GM12878 (cell line): ENCODE results near the gene SRF. TPM values are rescaled to one million over a fixed set of nuclear protein-coding genes. Genes with fewer than 3 reads are reported as not detected.

Experiments used
- ATAC-seq: fragments of 200-7000 bp; cut with Tn5 transposase; 3 replicates; pipeline ENCODE4 v1.9.1; 2020; ENCODE audit warnings: mild to moderate bottlenecking, moderate library complexity
- BruUV-seq: library from RNA; stranded (reverse); fragments of 400-500 nt; replicated peaks from 2 replicates; lab custom pipeline; 2021; lab: Mats Ljungman, UMichigan
- CTCF ChIA-PET: fragments of 300-600 bp; sonication (Branson Sonifier 250); formaldehyde crosslinking; extraction: SDS; loops from one replicate; lab custom pipeline; 2021; ENCODE audit warnings: inconsistent platforms; lab: Yijun Ruan, JAX
- POLR2A ChIA-PET: fragments of 350-600 bp; formaldehyde crosslinking; extraction: SDS; loops from one replicate; lab custom pipeline; 2021; ENCODE audit warnings: inconsistent platforms; lab: Charles Lee
- RAD21 ChIA-PET: fragments of 300-600 bp; sonication (Branson Sonifier 250); formaldehyde crosslinking; loops from one replicate; lab custom pipeline; 2023; ENCODE audit warnings: antibody characterized with exemption; ENCODE audit not compliant: unreplicated experiment; lab: Charles Lee
- SMC1A ChIA-PET: fragments of 300-600 bp; sonication (Branson Sonifier 250); formaldehyde crosslinking; loops from one replicate; lab custom pipeline; 2023; ENCODE audit not compliant: unreplicated experiment, uncharacterized antibody; lab: Charles Lee
- DNase-seq: peaks from one replicate; pipeline ENCODE4 v3.0.0-alpha.2; 2011; ENCODE audit warnings: low read depth, low spot score
- FAIRE-seq: peaks from 3 replicates; lab custom pipeline; 2011; peaks lifted over from hg19 to GRCh38; lab: Jason Lieb, UNC
- H2AFZ ChIP-seq: 2 replicates; pipeline ENCODE4 v1.6.0; 2011; ENCODE audit warnings: low read depth, low read length, control low read depth; ENCODE audit not compliant: control insufficient read depth
- H3K27ac ChIP-seq: 2 replicates; pipeline ENCODE4 v1.5.1; 2011; ENCODE audit warnings: control low read depth; ENCODE audit not compliant: control insufficient read depth, insufficient read depth
- H3K27me3 ChIP-seq, 2 experiments: replicated peaks in 1 of 2; 2 replicates each; pipeline versions ENCODE4 v1.6.0 to v1.6.1; 2011; ENCODE audit warnings: low read length in 1 of 2; ENCODE audit not compliant: control insufficient read depth in 2 of 2, insufficient read depth in 2 of 2
- H3K36me3 ChIP-seq, 2 experiments: 2 replicates each; pipeline ENCODE4 v1.5.1; 2011; ENCODE audit warnings: low read length in 1 of 2; ENCODE audit not compliant: control insufficient read depth in 2 of 2, insufficient read depth in 2 of 2
- H3K4me1 ChIP-seq: 2 replicates; pipeline ENCODE4 v1.6.1; 2011; ENCODE audit warnings: mild to moderate bottlenecking, low read length, moderate library complexity, mixed read lengths; ENCODE audit not compliant: control insufficient read depth, insufficient read depth
- H3K4me2 ChIP-seq: 2 replicates; pipeline ENCODE4 v1.6.0; 2011; ENCODE audit warnings: control low read depth; ENCODE audit not compliant: control insufficient read depth, insufficient read depth
- H3K4me3 ChIP-seq: fragments of 200-600 bp; sonication (generic); 2 replicates; pipeline ENCODE4 v1.5.1; 2016
- H3K79me2 ChIP-seq: 2 replicates; pipeline ENCODE4 v1.6.0; 2011; ENCODE audit warnings: low read length; ENCODE audit not compliant: control insufficient read depth, insufficient read depth
- H3K9ac ChIP-seq: 2 replicates; pipeline ENCODE4 v1.8.0; 2011; ENCODE audit warnings: low read length, control low read depth, mixed read lengths; ENCODE audit not compliant: control insufficient read depth, insufficient read depth
- H3K9me3 ChIP-seq: replicated peaks from 3 replicates; pipeline ENCODE4 v1.5.1; 2011; ENCODE audit warnings: mild to moderate bottlenecking, low read length; ENCODE audit not compliant: control insufficient read depth, insufficient read depth
- H4K20me1 ChIP-seq: 2 replicates; pipeline ENCODE4 v1.6.0; 2011; ENCODE audit not compliant: control insufficient read depth, insufficient read depth
- BRCA1 ChIP-seq: IDR thresholded peaks from 2 replicates; pipeline ENCODE4 v1.6.1; 2011; ENCODE audit warnings: low read depth, low read length, improper control_type of control experiment
- GABPA ChIP-seq: IDR thresholded peaks from 2 replicates; pipeline ENCODE4 v1.6.1; 2014; ENCODE audit warnings: antibody characterized with exemption, low read depth, mild to moderate bottlenecking, inconsistent platforms
- GATAD2B ChIP-seq: fragments of 450-650 bp; conservative IDR thresholded peaks from 2 replicates; pipeline ENCODE4 v1.6.1; 2017; ENCODE audit warnings: low read depth, mild to moderate bottlenecking, moderate library complexity
- HDGF ChIP-seq: fragments of 450-650 bp; IDR thresholded peaks from 2 replicates; pipeline ENCODE4 v1.6.1; 2016; ENCODE audit warnings: antibody characterized with exemption
- IKZF1 ChIP-seq: fragments of 450-650 bp; conservative IDR thresholded peaks from 2 replicates; pipeline ENCODE4 v1.6.1; 2017; ENCODE audit warnings: antibody characterized with exemption, mild to moderate bottlenecking
- KDM1A ChIP-seq: fragments of 200-600 bp; sonication (generic); IDR thresholded peaks from 2 replicates; pipeline ENCODE4 v1.6.1; 2016; ENCODE audit warnings: borderline replicate concordance
- POLR2AphosphoS2 ChIP-seq: IDR thresholded peaks from 2 replicates; pipeline ENCODE4 v1.6.1; 2011; ENCODE audit warnings: low read depth, mild to moderate bottlenecking, low read length, improper control_type of control experiment, moderate library complexity
- RBBP5 ChIP-seq: fragments of 200-600 bp; sonication (generic); conservative IDR thresholded peaks from 2 replicates; pipeline ENCODE4 v1.6.1; 2016
- RELA ChIP-seq: fragments of 450-650 bp; IDR thresholded peaks from 2 replicates; pipeline ENCODE4 v1.8.0; 2014; ENCODE audit warnings: borderline replicate concordance; ENCODE audit not compliant: partially characterized antibody
- RFX5 ChIP-seq: IDR thresholded peaks from 2 replicates; pipeline ENCODE4 v1.6.1; 2011; ENCODE audit warnings: low read depth, low read length, improper control_type of control experiment
- SRF ChIP-seq, 2 experiments: IDR thresholded peaks; 2 replicates each; pipeline ENCODE4 v1.6.1; 2011; ENCODE audit warnings: low read depth in 2 of 2, low read length in 2 of 2, mild to moderate bottlenecking in 1 of 2, moderate library complexity in 1 of 2
- STAT1 ChIP-seq: fragments of 450-650 bp; conservative IDR thresholded peaks from 2 replicates; pipeline ENCODE4 v1.6.1; 2014; ENCODE audit warnings: antibody characterized with exemption, mild to moderate bottlenecking
- WGBS: methylation state at CpG from one replicate; pipeline ENCODE4 v1.1.6; 2016; ENCODE audit warnings: low lambda C conversion rate; ENCODE audit not compliant: insufficient replicate concordance, insufficient coverage; ENCODE audit errors: missing lambda C conversion rate; 5-methylcytosine and 5-hydroxymethylcytosine counted together
- in situ Hi-C: fragments of 300-500 bp; cut with MboI; formaldehyde crosslinking; loops from 9 replicates; pipeline ENCODE4 v1.14.3; 2018; ENCODE audit warnings: mixed read lengths
- intact Hi-C: fragments of 100-400 bp; cut with micrococcal nuclease; formaldehyde crosslinking; loops from one replicate; pipeline ENCODE4 v1.14.2; 2022; ENCODE audit not compliant: unreplicated experiment
- polyA plus RNA-seq, 11 experiments: library from polyadenylated mRNA; depleted of rRNA in 4 of 11; unstranded in 6 of 11; stranded (reverse) in 5 of 11; fragments of >200 nt; fragmentation: Nextera tagmentation in 4 of 11; fragmentation: Illumina TruSeq in 1 of 11; extraction: Ambion mirVana in 4 of 11; extraction: Trizol in 1 of 11; gene quantifications; 1 replicate in 1 of 11; 2 replicates in 10 of 11; pipeline versions ENCODE4 v1.2.1 to v1.2.3, GENCODE V29; 2011 to 2016; ENCODE audit warnings: inconsistent platforms in 2 of 11, missing spikeins in 2 of 11, low read depth in 1 of 11
- total RNA-seq, 4 experiments: library from RNA; depleted of rRNA in 3 of 4; stranded (reverse); fragments of >200 nt in 3 of 4; fragmentation: Illumina TruSeq in 1 of 4; extraction: Trizol in 1 of 4; gene quantifications; 2 replicates each; pipeline versions ENCODE4 v1.2.1 to v1.2.3, GENCODE V29; 2013 to 2021
- TF ChIP-seq, protein P1 (sequence below): fragments of 450-650 bp; IDR thresholded peaks from 2 replicates; pipeline ENCODE4 v1.6.1; 2014; ENCODE audit warnings: mild to moderate bottlenecking
- TF ChIP-seq, protein P2 (sequence below): IDR thresholded peaks from 2 replicates; pipeline ENCODE4 v1.6.1; 2011; ENCODE audit warnings: borderline replicate concordance, low read depth, mild to moderate bottlenecking, moderate library complexity, mixed read lengths, low read length; ENCODE audit not compliant: insufficient read depth; ENCODE audit errors: extremely low read length
- TF ChIP-seq, protein P3 (sequence below): fragments of 450-650 bp; IDR thresholded peaks from 2 replicates; pipeline ENCODE4 v1.6.1; 2017; ENCODE audit warnings: mild to moderate bottlenecking, low read depth, inconsistent platforms; ENCODE audit not compliant: poor library complexity, severe bottlenecking

The SRF gene
- total and polyA plus RNA-seq, 10 of the 15 experiments (the other 5 are each of a cell fraction or from before 2014, with no cell fraction given), result 2.3 to 56.3 (median 28.2) TPM

DNA sequence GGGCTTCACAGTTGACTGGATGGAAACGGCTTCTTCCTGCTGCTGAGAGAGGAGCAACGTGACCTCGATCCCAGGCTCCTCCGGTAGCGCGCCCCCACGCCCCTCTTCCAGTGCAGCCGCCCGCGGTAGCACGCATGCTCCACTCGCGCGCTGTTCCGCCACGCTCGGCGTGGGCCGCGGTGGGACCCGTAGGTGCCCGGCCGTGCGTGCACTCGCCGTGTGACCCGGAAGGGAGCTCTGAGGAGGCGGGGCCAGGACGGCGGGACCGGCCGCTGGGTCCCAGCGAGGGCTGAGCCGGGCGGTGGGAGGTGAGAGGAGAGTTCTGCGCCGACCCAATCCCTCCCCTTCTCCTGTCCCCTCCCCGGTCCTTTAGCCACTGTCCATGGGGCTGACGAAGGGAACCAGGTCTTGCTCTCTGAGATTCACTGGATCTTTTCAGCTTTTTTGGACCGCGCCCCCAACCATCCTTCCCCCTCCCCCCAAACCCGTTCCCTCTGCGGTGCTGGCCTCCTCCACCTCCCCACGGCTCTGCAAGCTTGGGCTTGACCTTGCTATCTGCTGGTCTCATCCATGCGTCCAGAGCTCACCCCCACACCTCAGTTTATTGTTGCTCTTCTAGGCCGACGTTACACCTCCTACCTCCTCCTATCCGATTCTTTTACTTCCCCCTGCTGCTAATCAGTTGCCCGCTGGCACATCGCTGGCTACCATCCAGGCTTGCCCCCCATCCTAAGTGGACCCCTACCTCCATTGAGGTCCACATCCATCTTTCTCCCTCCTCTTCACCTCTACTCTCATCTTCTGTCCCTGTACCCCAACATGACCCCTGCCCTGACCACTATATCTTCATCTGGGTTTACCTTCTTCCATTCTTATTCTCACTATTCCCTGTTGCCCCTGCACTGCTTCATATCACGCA, 11.1 kb downstream of the SRF start, which contains the start of gene CUL9:
CUL9 (plus strand) TSS at position 255 of the 919 bp plus-strand sequence. CDS start 2,115 bp downstream, outside the sequence.
- DNase-seq, result peak; percentile 31
- peak within 1 kb of the TSS; percentile 69 for H3K4me3 ChIP-seq
- TF ChIP-seq GATAD2B (peak; percentile 81), POLR2AphosphoS2 (peak; percentile 75; the same call in 1 of the 2 replicates), IKZF1 (peak; percentile 89), RELA (peak; percentile 27), RFX5 (no peak), HDGF (0 out of 2 replicates have a peak, but pooled peaks have one; percentile 33), STAT1 (no peak), SRF (IDR thresholded peaks at IDR 0.05; ENCODE audit: low read depth in 2 of 2, low read length in 2 of 2) (0 out of 4 replicates have a peak, but pooled peaks of 1 of the 2 experiments have one; percentile 20), BRCA1 (no peak), RBBP5 (no peak), KDM1A (no peak), GABPA (no peak)
- TF ChIP-seq, protein P1, sequence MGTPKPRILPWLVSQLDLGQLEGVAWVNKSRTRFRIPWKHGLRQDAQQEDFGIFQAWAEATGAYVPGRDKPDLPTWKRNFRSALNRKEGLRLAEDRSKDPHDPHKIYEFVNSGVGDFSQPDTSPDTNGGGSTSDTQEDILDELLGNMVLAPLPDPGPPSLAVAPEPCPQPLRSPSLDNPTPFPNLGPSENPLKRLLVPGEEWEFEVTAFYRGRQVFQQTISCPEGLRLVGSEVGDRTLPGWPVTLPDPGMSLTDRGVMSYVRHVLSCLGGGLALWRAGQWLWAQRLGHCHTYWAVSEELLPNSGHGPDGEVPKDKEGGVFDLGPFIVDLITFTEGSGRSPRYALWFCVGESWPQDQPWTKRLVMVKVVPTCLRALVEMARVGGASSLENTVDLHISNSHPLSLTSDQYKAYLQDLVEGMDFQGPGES, result no peak; the same call in 1 of the 2 replicates
- TF ChIP-seq, protein P2, sequence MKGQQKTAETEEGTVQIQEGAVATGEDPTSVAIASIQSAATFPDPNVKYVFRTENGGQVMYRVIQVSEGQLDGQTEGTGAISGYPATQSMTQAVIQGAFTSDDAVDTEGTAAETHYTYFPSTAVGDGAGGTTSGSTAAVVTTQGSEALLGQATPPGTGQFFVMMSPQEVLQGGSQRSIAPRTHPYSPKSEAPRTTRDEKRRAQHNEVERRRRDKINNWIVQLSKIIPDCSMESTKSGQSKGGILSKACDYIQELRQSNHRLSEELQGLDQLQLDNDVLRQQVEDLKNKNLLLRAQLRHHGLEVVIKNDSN, result peak; percentile 79
- TF ChIP-seq, protein P3, sequence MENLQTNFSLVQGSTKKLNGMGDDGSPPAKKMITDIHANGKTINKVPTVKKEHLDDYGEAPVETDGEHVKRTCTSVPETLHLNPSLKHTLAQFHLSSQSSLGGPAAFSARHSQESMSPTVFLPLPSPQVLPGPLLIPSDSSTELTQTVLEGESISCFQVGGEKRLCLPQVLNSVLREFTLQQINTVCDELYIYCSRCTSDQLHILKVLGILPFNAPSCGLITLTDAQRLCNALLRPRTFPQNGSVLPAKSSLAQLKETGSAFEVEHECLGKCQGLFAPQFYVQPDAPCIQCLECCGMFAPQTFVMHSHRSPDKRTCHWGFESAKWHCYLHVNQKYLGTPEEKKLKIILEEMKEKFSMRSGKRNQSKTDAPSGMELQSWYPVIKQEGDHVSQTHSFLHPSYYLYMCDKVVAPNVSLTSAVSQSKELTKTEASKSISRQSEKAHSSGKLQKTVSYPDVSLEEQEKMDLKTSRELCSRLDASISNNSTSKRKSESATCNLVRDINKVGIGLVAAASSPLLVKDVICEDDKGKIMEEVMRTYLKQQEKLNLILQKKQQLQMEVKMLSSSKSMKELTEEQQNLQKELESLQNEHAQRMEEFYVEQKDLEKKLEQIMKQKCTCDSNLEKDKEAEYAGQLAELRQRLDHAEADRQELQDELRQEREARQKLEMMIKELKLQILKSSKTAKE, result no peak

More for the DNA sequence above, 11.1 kb downstream of the SRF start, which contains the start of gene CUL9:
- no TSS peak for BruUV-seq
- H2AFZ ChIP-seq, result peak within 1 kb of the TSS; percentile 83
- no peak for FAIRE-seq
- peaks cover 11% of the 10 kb centered on the region for H3K79me2 ChIP-seq
- intact Hi-C loops, result no loop called here
- peak; percentile 99 for ATAC-seq
- ChIA-PET CTCF (interaction anchor here (0.7 to 1.3 kb wide), 4 partner anchors 9 to 216 kb away, joined by 4 to 7 read pairs (median 5); partner anchors contain the start of gene DNPH1), RAD21 (interaction anchor here (0.6 to 1.5 kb wide), 4 partner anchors 47 to 451 kb away, joined by 3 read pairs; partner anchors contain the start of genes DNPH1 and ZNF318), POLR2A (interaction anchor here (0.8 to 2.2 kb wide), 7 partner anchors 9 to 389 kb away, joined by 3 to 11 read pairs (median 5); partner anchors contain the start of genes KLC4 and MRPL2), SMC1A (interaction anchor here (0.8 to 1.7 kb wide), 3 partner anchors 9 to 324 kb away, joined by 3 to 6 read pairs (median 3); no protein-coding TSS in a partner anchor)
- no peaks in the 10 kb centered on the region; the same call in 2 of the 3 replicates for H3K9me3 ChIP-seq
- peaks cover 13% of the 10 kb centered on the region for H3K4me1 ChIP-seq
- H3K36me3 ChIP-seq, result peaks cover 14 to 20% of the 10 kb centered on the region in 2 experiments; a peak in 3 of 4 replicates
- no peaks in the 10 kb centered on the region for H4K20me1 ChIP-seq
- peak within 1 kb of the TSS; percentile 66 for H3K9ac ChIP-seq
- H3K27ac ChIP-seq, result peak within 1 kb of the TSS; percentile 59
- H3K4me2 ChIP-seq, result peak within 1 kb of the TSS; percentile 84
- H3K27me3 ChIP-seq, result no peaks in the 10 kb centered on the region
- 2% methylated on average over 45 of the region's 51 CpGs for WGBS
- in situ Hi-C loops, result no loop called here
